ENCODE measurements around the gene FBXW7. TPM values are rescaled to one million over a fixed set of nuclear protein-coding genes. Genes with fewer than 3 reads are reported as not detected.

Gene FBXW7
- total RNA-seq, 1 donor from 2014 or later, result 56.7 TPM

- no peak for DNase-seq
- H3K9me3 ChIP-seq (replicated peaks), result no peaks in the 10 kb centered on the region
- no peaks in the 10 kb centered on the region for H3K36me3 ChIP-seq
- TF ChIP-seq, protein P1, sequence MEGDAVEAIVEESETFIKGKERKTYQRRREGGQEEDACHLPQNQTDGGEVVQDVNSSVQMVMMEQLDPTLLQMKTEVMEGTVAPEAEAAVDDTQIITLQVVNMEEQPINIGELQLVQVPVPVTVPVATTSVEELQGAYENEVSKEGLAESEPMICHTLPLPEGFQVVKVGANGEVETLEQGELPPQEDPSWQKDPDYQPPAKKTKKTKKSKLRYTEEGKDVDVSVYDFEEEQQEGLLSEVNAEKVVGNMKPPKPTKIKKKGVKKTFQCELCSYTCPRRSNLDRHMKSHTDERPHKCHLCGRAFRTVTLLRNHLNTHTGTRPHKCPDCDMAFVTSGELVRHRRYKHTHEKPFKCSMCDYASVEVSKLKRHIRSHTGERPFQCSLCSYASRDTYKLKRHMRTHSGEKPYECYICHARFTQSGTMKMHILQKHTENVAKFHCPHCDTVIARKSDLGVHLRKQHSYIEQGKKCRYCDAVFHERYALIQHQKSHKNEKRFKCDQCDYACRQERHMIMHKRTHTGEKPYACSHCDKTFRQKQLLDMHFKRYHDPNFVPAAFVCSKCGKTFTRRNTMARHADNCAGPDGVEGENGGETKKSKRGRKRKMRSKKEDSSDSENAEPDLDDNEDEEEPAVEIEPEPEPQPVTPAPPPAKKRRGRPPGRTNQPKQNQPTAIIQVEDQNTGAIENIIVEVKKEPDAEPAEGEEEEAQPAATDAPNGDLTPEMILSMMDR (IDR thresholded peaks at IDR 0.05; ENCODE audit: borderline replicate concordance), result no peak
- no peak overlapping the region for H3K4me3 ChIP-seq
- no peaks in the 10 kb centered on the region for H3K4me1 ChIP-seq
- no peak overlapping the region for H3K27ac ChIP-seq (replicated peaks)
- intact Hi-C loops (cut with micrococcal nuclease), result no loop called here
- no peaks in the 10 kb centered on the region for H3K27me3 ChIP-seq (ENCODE audit: low read depth)
These were observed 257.2 kb downstream of the FBXW7 start for GRCh38 chr4:152278505-152279233.

DNA sequence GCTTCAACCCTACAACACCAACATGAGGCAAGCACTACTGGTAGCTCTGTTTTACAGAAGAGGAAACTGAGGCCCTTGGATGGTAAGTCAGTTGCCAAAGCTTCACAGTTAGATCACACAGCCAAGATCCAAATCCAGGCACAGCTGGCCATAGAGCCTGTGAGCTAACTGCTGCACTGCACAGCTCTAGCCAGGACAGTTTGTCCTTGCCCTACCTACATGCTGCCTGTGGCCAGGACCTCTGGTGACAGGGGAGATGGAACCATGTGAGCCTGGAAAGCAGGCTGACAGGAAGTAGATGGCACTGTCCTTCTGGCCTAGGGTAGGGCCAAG, 257.8 kb downstream of the FBXW7 start:
- H3K27me3 ChIP-seq (ENCODE audit: low read depth), result no peaks in the 10 kb centered on the region
- no peak for DNase-seq
- H3K4me3 ChIP-seq, result no peak overlapping the region
- TF ChIP-seq, protein P1 (IDR thresholded peaks at IDR 0.05; ENCODE audit: borderline replicate concordance), result no peak
- H3K36me3 ChIP-seq, result no peaks in the 10 kb centered on the region
- H3K4me1 ChIP-seq, result no peaks in the 10 kb centered on the region
- no peaks in the 10 kb centered on the region for H3K9me3 ChIP-seq (replicated peaks)
- intact Hi-C loops (cut with micrococcal nuclease), result no loop called here
- H3K27ac ChIP-seq (replicated peaks), result no peak overlapping the region

DNA sequence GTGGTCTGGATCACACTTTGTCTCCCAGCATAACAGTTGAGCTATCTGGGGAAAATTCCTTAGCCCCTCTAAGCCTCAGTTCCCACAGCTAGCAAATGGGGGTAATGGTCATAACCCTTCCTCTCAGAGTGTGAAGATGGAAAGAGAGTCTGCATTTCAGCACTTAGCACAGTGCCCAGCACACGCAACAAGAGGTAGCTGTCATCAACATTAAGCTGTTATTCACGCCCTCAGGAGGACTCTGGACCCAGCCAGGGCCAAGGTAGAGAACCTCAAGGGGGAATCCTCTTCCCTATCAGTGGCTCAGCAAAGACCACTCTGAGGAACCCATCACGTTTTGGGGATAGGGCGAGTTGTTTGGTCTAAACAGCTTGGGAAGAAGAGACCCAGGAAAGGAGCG, 258.6 kb downstream of the FBXW7 start:
- intact Hi-C loops (cut with micrococcal nuclease), result no loop called here
- Histone ChIP-seq H3K27me3 (ENCODE audit: low read depth) (no peaks in the 10 kb centered on the region), H3K9me3 (replicated peaks) (no peaks in the 10 kb centered on the region), H3K27ac (replicated peaks) (no peak overlapping the region), H3K4me1 (no peaks in the 10 kb centered on the region), H3K36me3 (no peaks in the 10 kb centered on the region), H3K4me3 (no peak overlapping the region)
- TF ChIP-seq, protein P1 (IDR thresholded peaks at IDR 0.05; ENCODE audit: borderline replicate concordance), result no peak
- DNase-seq, result no peak

DNA sequence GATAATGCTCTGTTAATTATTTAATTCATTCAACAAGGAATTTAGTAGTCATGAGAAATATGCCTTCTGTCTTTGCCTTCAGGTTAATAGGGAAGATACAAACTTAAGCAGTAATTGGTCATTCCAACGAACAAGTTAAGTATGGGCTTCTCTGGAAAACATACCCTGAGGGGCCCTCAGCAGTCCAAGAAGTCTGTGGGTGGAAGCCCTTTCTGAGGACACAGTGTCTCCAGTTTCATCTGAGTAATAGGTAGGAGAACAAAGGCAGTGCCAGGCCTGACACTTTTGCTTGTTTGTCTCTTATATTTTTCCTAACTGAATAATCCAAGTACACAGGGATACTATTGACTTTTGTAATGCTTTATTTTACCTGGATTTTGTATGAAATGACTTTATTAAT, 262.5 kb downstream of the FBXW7 start:
- no peaks in the 10 kb centered on the region for H3K27me3 ChIP-seq (ENCODE audit: low read depth)
- DNase-seq, result no peak
- intact Hi-C loops (cut with micrococcal nuclease), result no loop called here
- H3K36me3 ChIP-seq, result no peaks in the 10 kb centered on the region
- H3K4me1 ChIP-seq, result no peaks in the 10 kb centered on the region
- TF ChIP-seq, protein P1 (IDR thresholded peaks at IDR 0.05; ENCODE audit: borderline replicate concordance), result no peak
- H3K4me3 ChIP-seq, result no peak overlapping the region
- no peaks in the 10 kb centered on the region for H3K9me3 ChIP-seq (replicated peaks)
- H3K27ac ChIP-seq (replicated peaks), result no peak overlapping the region

Small RNAs within 50 kb of the gene (microRNA-seq; reads per million reads assigned to microRNA genes)
- gene MIR3140, result not detected

Other genes with a start within 250 kb of the FBXW7 start
- gene TMEM154, start 143.9 kb upstream of the FBXW7 start, total RNA-seq, result 1.4 TPM
- gene TIGD4, start 243.6 kb upstream of the FBXW7 start, total RNA-seq, result 0.22 TPM
- gene ARFIP1, start 243.9 kb upstream of the FBXW7 start, total RNA-seq, result 13.2 TPM